ENCODE data around the gene FYN. TPM values are rescaled to one million over a fixed set of nuclear protein-coding genes. Genes with fewer than 3 reads are reported as not detected.
A peak's percentile ranks its signal among the peaks of the same experiment; 100 is the strongest.
"Not testable (repeated sequence)": the region's sequence is repeated elsewhere in the genome, so short reads cannot be mapped to it uniquely, and the experiment has no call there.

Gene FYN
- polyA plus RNA-seq (2014; cell fraction: cytosol; rRNA removed), result 122 and 147 TPM in 2 replicates
- polyA plus RNA-seq (2014; cell fraction: nucleus; rRNA removed), result 64.5 and 79.5 TPM in 2 replicates

DNA sequence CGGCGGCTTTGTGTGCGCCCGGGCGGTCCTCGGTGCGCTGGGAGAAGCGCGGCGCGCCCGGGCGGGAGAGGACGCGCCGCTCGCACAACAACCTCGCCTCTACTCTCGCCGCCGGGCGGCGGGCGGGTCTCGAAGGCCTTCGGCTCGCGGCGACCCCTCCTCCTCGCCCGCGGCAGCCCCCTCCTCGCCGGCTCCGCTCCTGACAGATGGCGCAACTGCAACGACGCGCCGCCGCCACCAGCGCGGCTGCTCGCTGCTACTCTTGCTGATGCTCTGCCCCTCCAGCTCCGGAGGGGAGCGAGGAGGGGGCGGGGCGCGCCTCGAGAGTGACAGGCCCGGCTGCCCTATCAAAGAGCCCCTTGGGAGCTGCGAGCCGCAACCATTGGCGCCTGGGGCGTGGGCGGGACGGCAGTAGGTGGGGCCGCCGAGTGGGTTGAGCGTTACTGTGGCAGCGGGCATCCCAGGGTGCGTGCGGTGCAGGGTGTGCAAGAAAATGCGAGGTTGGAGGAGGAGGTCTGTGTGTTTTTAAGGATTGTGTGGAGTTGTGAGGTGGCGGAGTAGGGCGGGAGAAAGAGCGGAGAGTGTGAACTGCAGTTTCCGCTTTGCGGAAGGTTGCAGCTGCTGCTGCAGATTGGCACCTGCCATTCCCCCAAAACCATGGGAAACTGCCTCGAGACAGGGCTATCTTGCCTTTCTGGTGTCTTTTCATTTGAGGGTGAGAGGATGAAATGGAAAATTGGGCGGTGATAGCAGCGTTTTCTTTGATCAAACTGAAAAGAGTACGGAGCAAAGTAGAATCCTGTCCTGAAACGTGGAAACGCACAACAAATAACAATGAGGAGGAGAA is at the start of gene FYN:
FYN (minus strand) TSS at position 275 of the 847 bp plus-strand sequence. CDS start 153,401 bp downstream, outside the sequence.
- DNase-seq (ENCODE audit: low spot score), result peak; percentile 98

DNA sequence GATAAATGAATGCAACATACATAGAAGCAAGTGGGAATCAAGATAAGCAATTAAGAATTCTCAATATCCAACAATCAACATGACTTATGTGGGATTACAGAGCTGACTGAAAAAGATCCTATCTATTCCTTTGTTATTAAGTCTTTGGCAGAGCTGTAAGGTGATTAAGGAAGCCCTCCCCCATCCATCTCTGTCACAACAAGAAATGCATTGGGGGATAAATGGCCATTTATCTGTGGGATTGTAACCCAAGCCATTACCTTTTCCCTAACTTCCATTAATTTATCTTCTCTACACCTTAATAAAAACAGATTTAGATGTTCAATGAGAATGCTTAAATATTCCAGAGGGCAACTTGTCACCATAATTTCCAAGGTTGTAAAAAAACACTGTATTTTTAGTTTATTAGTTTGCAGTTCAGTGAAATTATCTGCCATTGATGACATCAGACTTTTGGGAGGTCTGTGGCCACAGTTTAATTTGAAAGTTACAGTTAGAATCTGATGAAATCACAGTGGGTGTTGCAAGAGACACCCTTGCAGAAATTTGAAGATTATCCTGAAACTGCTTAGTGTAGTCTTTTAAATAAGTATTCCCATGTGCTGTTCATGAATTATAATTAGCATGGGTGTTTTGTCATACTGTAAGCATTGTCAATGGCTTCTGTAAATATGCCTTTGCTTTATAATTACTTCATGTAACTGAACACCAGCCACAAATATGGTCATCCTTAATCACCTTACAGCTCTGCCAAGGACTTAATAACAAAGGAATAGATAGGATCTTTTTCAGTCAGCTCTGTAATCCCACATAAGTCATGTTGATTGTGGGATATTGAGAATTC is 49.4 kb upstream of the FYN start:
- DNase-seq (ENCODE audit: low spot score), result no peak

DNA sequence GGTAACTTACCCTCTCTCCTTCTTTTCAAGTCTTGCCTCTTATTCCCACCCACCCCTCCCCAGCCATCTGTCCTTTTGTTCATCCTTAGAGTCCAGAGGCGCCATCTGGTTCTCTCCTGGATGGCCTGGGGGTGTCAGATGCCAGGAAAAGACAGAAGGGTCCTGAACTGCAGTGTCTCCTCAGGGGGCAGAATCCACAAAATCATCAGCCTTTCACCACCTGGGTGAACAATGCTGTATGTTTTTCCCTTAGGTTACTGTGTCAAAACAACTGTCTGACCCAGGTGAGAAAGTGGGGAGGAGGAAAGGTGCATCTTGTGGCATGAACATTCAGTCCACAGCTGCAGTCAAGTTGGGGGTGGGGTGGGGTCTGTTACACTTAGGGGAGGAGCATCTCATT is 47.9 kb upstream of the FYN start:
- DNase-seq (ENCODE audit: low spot score), result no peak

DNA sequence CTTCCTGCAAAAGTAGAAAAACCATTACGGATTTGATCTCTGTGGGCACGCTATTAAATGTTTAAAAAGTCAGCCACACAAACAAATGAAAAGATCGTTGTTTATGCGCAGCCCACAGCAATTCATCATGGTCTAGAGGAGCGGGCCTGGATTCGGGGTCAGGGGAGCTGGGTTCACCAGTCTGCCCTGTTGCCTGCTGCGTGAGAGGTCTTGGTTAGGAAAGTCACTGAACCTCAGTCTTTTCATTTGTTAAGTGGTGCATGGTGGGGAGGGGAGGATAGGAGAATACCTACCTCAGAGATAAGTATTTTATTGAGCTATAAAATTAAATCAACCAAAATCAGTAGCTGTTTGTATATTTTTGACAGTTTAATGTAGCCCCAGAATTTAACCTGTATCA is 47.3 kb upstream of the FYN start:
- no peak for DNase-seq (ENCODE audit: low spot score)

DNA sequence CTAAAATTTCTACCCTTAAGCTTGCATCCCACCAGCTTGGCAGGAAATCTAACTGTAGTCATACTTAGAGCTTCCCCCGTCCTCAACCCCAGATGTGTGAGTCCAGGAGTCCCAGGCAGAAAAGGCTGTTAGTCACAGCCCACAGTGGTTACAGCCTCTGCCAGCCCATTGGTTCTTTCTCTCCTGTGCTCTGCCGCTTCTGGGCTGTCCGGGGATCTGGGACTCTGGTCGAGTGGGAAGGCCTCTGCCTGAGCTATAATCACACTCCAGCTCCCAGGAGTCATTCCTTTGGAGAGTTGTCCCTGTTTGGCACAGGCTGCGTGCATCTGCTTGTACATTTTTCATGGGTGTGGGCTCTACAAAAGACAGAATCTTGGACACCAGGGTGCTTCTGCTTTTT is 45.6 kb upstream of the FYN start:
- no peak for DNase-seq (ENCODE audit: low spot score)

DNA sequence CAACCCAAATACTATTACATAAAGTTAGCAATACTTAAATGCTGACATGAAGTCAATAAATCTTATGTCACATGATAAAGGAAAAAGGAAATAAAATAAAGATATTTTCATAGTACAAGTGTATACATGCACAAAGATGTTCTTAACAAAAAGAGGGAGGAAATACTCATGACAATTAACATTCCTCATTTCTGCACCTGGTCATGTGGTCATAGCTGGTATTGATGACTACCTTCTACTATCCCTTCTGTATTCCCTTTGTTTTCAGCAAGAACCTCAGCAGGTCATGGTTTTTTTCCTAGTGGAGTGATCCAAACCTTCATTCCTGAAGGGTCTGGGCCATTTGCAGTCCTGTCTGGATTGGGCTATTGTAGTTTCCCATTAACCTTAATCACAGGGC is 43.5 kb upstream of the FYN start:
- DNase-seq (ENCODE audit: low spot score), result no peak

DNA sequence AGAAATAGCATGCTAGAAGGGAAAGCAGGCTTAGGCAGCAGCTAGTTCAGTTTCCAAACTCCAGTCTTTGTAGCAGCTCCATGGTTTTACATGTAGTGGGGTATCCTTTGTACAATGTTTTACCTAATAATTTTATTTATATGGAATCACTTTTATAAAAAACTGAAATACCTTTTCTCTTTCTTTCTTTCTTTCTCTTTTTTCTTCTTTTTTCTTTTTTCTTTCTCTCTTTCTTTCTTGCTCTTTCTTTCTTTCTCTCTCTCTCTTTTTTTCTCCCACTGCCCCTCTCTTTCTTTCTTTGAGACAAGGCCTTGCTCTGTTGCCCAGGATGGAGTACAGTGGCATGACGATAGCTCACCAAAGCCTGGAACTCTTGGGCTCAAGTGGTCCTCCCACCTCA is 41.4 kb upstream of the FYN start:
- DNase-seq (ENCODE audit: low spot score), result no peak

DNA sequence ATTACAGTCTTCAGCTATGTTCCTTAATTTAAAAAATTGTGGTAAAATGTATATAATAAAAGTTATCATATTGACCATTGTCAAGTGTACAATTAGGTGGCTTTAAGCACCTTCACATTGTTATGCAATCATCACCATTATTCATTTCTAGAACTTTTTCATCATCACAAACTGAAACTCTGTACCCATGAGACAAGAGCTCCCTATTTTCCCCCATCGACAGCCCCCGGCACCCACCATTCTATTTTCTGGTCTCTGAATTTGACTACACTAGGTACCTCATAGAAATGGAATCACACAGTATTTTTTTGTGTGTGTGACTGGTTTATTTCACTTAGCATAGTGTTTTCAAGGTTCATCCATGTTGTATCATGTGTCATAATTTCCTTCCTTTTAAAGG is 39.7 kb upstream of the FYN start:
- no peak for DNase-seq (ENCODE audit: low spot score)

DNA sequence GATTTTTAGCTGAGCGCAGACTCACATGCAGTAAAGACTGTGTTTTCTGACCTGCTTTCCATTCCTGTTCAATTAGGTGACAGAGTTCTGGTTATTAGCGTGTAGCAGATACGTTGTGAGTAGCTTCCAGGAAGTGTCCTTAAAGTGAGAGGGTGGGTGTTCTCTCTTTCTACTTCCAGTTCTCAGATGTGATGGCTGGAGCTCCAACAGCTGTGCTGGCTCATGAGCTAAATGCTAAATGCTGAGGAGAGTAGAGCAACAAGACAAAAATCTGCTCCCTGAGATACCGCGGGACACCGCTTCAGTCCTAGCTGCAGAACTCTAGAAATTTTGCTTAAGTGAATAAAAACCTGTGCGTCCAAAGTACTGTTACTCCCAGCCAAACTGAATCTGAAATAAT is 38.2 kb upstream of the FYN start:
- DNase-seq (ENCODE audit: low spot score), result no peak

DNA sequence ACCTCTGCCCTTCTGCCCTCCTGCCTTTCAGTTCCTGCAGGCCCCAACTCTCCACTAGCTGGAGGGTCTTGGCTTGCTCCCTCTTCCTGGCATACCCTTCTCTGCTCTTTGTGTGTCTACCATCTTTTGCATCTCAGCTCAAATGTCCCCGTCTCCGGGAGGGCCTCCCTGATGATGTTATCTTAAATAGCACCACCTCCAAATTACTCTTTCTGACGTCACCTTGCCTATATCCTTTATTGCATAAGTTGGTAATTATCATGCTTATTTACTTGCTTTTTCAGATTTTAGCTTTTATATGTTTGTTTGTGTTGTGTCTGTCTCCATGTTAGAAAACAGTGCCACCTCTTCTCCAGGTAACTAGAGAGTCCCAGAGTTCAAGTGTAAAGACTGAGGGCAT is 36.0 kb upstream of the FYN start:
- no peak for DNase-seq (ENCODE audit: low spot score)

DNA sequence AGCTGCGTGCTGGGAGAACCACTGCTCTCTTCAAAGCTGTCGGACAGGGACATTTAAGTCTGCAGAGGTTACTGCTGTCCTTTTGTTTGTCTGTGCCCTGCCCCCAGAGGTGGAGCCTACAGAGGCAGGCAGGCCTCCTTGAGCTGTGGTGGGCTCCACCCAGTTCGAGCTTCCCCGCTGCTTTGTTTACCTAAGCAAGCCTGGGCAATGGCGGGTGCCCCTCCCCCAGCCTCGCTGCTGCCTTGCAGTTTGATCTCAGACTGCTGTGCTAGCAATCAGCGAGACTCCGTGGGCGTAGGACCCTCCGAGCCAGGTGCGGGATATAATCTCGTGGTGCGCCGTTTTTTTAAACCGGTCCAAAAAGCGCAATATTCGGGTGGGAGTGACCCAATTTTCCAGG is 35.1 kb upstream of the FYN start:
- DNase-seq (ENCODE audit: low spot score), result not testable (repeated sequence)

DNA sequence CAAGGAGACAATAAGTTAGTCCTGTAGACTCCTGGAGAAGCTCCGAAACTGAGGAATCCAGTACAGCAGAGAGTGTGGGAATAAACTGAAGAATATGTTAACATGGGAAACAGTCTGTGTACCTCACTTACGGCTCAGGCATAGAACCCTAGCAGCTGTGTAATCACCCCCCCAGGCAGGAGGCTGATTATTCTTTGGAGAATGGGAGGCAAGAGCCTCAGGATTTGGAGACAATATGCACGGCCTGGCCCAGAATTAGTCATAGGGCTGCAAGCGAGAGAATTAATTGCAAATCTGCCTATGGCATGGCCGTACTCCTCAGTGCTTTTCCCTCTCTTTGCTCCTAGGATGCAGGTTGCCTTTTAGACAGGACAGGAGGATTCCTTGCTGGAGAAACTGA is 27.5 kb upstream of the FYN start:
- DNase-seq (ENCODE audit: low spot score), result no peak

DNA sequence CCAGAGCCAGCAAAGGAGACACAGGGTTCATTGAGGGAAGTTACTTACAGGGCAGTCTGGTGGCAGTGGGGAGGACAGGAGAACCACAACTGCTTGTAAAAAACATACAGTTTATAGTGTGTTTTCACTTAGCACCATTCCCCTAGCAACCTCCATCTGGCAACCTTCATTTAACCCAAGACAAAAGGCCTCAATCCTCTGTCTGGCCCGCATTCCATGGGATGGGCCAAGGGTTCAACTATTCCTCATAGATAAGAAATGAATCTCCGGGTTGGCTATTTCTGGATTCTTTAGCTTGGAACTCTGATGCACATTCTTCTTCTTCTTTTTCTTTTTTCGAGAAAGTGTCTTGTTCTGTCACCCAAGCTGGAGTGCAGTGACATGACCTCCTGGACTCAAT is 26.3 kb upstream of the FYN start:
- no peak for DNase-seq (ENCODE audit: low spot score)

DNA sequence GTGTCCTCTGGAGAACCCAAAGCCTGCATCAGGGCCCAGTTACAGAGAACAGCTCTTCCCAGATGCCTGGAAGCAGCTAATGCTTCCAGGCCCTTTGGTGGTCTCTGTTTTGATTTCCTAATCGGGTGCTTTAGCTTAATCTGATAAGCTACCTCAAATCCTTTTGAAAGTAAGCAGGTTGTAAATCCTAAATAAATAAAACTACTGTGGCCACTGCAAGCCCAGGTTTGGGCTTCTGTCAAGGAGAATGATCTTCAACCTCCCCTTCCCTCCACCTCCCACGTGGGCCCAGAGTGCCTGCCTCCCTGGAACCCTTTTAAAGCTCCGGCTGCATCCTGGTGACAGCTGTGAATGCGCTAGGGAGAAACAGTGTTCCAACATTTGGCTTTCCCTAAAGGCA is 25.2 kb upstream of the FYN start:
- DNase-seq (ENCODE audit: low spot score), result peak; percentile 87

DNA sequence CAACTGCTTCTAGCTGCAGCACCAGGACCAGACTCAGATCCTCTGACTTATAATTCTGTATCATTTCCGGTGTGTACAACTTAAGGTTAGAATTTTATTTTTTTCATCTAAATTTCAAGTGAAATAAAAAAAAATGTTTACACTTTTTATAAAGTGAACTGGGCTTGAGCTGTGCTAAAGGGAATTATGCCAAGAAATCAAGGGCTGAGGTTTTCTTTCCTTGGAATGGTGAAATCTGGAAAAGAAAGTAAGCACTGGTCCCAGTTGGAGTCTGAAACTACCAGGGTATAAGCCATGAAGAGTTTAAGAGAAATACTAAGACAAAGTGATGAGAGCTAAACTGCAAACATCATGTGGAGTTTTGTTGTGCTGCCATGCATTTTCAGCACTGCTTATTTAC is 21.7 kb upstream of the FYN start:
- no peak for DNase-seq (ENCODE audit: low spot score)

DNA sequence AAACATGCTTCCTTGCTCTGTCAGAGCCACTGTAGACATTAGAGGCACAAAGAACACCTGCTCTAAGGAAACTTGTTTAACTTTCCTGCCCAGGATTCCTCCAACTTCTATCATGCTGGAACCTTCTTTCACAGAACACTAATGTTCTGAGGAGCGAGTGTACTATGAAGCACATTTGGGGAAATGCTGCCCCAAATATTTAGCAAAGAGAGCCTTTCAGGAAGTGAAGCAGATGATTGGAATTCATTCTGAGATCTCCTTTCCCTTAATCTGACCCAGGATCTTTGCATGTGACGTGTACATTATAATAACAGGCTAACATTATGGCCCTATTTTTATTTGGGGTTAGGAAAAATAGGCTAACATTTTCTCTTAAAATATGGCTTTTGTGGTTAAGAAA is 21.0 kb upstream of the FYN start:
- DNase-seq (ENCODE audit: low spot score), result no peak

DNA sequence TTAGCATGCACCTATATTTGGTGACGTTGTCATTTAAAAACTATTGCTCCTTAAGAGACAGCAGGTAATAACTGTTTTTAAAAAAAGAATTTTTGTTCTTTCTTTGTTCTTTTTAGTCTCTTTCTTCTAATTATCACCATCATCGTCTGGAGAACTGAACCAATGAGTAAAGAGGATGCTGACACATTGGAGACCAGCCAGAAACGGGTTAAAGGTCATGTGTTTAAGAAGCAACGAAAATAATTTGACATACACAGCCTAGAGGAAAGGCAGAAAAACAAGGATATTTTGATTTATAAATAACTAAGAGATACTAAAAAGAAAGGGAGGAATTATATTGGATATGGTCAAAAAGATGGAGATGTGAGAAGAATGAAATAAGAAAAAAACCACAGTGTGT is 19.2 kb upstream of the FYN start:
- no peak for DNase-seq (ENCODE audit: low spot score)

DNA sequence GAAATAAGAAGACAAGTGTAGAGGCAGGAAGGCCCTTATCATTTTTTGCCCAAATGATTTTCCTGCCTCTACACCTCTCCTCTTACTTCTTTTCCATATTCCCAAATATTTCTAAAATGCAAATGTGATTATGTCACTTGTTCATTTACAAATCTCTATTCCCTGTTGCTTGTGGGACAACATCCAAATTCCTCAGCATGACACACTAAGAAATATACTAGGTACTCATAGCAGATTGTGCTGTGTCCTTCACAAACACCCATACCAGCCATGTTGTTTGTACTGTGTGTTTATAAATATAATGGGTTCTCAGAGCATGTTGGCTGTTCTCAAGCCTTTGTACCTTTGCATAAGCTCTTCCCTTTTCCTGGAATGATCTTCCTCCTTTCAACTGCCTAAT is 17.7 kb upstream of the FYN start:
- DNase-seq (ENCODE audit: low spot score), result no peak

DNA sequence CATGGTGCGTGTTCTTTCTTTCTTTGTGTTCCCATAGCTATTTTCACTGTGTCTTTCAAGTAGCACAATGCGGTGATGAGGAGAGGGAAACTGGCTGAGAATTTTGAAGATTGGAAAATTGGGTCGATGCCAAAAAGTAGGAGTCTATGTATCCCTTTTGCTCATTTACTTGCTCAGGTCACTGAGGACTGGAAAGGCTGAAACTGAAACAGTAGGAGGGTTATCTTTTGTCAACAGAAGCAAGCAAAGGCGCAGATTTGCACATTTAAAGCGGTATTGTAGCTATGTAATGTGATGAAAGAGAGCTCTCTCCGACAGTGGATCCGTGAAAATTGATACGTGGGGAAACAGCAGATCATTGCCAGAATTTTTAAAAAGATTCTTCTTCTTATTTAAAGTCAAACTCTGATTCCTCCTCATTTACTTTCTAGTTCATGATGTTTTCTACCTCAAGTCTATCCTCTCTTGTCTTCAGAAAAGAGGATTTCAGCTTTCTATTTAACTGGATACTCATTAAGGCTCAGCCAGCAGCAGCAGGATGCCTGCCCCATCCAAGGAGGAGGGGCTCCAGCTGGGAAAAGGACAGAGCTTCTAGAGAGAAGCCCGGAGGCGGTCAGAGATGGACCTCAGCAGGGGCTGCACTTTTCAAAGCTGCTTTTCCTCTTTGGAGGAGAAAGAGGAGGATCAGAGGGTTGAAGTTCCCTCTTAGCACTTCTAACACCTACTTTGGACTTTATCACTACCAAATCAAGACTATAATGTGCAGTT is 15.9 kb upstream of the FYN start:
- DNase-seq (ENCODE audit: low spot score), result peak; percentile 64

DNA sequence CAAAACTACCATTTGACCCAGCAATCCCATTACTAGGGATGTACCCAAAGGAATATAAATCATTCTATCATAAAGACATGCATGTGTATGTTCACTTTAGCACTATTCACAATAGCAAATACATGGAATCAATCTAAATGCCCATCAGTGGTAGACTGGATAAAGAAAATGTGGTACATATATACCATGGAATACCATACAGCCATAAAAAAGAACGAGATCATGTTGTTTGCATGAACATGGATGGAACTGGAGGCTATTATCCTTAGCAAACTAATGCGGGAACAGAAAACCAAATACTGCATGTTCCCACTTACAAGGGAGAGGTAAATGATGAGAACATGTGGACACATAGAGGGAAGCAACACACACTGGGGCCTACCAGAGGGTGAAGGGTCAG is 13.5 kb upstream of the FYN start:
- DNase-seq (ENCODE audit: low spot score), result not testable (repeated sequence)

DNA sequence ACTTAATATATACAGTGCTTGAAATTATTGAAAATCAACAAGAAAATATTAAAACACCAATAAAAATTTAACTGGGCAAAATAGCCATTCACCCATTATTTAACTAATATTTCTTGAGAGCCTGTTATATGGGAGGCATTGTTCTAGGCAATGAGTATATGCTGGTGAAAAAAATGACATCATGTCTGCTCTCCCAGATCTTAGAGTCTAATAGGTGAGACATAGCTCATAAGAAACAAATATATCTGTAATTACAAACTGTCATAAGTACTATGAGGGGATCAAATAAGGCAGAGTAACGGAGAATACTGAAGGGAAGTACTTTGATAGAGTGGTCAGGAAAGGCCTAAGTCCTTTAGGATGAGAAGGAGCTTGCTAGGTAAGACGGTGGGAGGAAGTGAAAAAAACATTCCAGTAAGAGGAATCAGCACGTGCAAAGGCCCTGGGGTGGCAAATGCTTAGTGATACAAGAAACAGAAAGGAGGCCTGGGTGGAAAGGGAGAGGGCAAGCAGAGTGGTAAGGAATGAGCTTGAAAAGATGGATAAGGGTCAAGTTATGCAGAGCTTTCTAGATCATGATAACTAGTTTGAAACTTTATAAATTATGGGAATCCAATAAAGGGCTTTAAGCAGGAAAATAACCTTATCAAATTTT is 12.2 kb upstream of the FYN start:
- no peak for DNase-seq (ENCODE audit: low spot score)

Measured in SK-N-DZ (cell line).